GM19455 (cell line): Measurements from ENCODE around the gene FIP1L1.
"Not testable (repeated sequence)": the region's sequence is repeated elsewhere in the genome, so short reads cannot be mapped to it uniquely, and the experiment has no call there.

Source experiments
- ATAC-seq: cut with Tn5 transposase; IDR thresholded peaks from one replicate; pipeline ENCODE4 v1.9.1; 2021; ENCODE audit not compliant: unreplicated experiment

Gene FIP1L1

GRCh38 chr4:53465891-53466290, 88.5 kb downstream of the FIP1L1 start:
- no peak for ATAC-seq

- ATAC-seq, result not testable (repeated sequence)
These were observed 89.1 kb downstream of the FIP1L1 start for GRCh38 chr4:53466576-53466975.

- ATAC-seq, result no peak
These were observed 99.0 kb downstream of the FIP1L1 start for GRCh38 chr4:53476232-53477037.

GRCh38 chr4:53477038-53477565, 99.7 kb downstream of the FIP1L1 start:
- no peak for ATAC-seq

- no peak for ATAC-seq
These were observed 100.2 kb downstream of the FIP1L1 start for GRCh38 chr4:53477636-53478035.

GRCh38 chr4:53478671-53479456, 101.4 kb downstream of the FIP1L1 start:
- ATAC-seq, result no peak

GRCh38 chr4:53479736-53480525, 102.5 kb downstream of the FIP1L1 start:
- no peak for ATAC-seq

- no peak for ATAC-seq
These were observed 103.5 kb downstream of the FIP1L1 start for GRCh38 chr4:53480909-53481308.

GRCh38 chr4:53481586-53481985, 104.1 kb downstream of the FIP1L1 start:
- no peak for ATAC-seq

GRCh38 chr4:53483250-53483649, 105.8 kb downstream of the FIP1L1 start:
- no peak for ATAC-seq

GRCh38 chr4:53484911-53485657, 107.6 kb downstream of the FIP1L1 start:
- no peak for ATAC-seq

GRCh38 chr4:53485658-53486040, 108.2 kb downstream of the FIP1L1 start:
- ATAC-seq, result no peak

- no peak for ATAC-seq
These were observed 110.3 kb downstream of the FIP1L1 start for GRCh38 chr4:53487766-53488165.

GRCh38 chr4:53489279-53489889, 111.9 kb downstream of the FIP1L1 start:
- no peak for ATAC-seq

GRCh38 chr4:53490161-53490956, 112.9 kb downstream of the FIP1L1 start:
- ATAC-seq, result no peak

- no peak for ATAC-seq
These were observed 113.7 kb downstream of the FIP1L1 start for GRCh38 chr4:53490965-53491622.

- ATAC-seq, result no peak
These were observed 117.4 kb downstream of the FIP1L1 start for GRCh38 chr4:53494851-53495250.

- no peak for ATAC-seq
These were observed 120.2 kb downstream of the FIP1L1 start for GRCh38 chr4:53497487-53498244.
